Limb (tissue), 2 donors: ENCODE data around the gene KIF26B.
"Not testable (repeated sequence)": the region's sequence is repeated elsewhere in the genome, so short reads cannot be mapped to it uniquely, and the experiment has no call there.

Experiments used
- DNase-seq, 2 donors: peaks; one replicate each; pipeline ENCODE4 v3.0.0-alpha.2; 2016; ENCODE audit errors: extremely low spot score in 2 of 2

KIF26B gene

DNA sequence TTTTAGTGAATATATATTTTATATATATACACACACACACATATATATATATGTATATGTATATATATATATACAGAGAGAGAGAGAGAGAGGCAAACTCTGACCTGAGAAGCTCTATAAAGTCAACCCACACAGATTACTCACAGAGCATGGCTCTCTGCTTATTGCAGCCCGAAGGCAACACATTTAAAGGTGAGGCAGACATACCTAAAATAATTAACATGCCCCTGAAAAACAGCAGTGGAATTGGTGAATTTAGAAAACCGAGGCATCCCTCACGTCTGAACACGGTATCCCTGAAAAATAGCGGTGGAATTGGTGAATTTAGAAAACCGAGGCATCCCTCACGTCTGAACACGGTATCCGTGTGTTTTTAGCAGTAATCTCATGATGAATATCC, 228.2 kb downstream of the KIF26B start:
- DNase-seq: no peak

DNA sequence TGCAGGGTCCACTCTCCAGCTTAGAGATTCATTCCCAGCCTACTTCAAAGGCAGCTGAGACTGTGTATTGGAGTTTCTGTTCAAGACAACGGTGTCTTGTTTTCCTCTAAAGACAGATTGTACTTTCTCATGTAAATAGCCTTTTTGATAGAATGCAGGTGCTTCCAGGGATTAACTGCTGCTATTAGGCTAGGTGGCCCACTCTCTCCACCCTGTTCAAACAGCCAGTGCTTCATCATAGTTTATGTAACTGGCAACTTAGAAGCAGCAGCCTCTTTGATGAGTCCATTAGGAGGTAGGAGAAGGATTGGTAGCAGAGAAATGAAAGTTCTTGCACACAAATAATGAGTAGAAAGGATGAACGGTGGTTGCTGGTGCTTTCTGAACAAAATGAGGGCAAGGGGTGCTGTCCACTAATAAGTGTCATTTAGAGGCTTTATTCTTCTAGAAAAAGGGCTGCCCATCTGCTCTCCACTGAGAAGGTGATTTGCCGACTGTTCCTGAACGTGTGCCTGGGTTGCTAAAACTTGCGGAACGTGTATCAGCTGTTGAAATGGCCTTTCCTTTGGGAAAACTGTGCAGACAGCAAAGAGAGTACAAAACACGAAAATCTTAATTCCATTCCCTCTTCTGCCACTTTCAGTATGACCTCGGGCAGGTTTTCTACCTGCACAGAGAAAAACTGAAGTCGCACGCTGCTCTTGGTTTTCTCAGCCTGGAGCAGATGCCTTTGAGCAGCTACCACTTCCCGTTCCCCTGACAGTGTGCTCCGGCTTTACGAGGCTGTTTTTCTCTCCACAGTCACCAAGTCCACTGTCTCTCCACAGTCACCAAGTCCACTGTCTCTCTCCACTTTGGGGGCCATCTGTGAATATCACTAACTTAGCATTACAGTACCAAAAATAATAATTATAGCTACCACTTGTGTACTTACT, 228.9 kb downstream of the KIF26B start:
- no peak for DNase-seq

DNA sequence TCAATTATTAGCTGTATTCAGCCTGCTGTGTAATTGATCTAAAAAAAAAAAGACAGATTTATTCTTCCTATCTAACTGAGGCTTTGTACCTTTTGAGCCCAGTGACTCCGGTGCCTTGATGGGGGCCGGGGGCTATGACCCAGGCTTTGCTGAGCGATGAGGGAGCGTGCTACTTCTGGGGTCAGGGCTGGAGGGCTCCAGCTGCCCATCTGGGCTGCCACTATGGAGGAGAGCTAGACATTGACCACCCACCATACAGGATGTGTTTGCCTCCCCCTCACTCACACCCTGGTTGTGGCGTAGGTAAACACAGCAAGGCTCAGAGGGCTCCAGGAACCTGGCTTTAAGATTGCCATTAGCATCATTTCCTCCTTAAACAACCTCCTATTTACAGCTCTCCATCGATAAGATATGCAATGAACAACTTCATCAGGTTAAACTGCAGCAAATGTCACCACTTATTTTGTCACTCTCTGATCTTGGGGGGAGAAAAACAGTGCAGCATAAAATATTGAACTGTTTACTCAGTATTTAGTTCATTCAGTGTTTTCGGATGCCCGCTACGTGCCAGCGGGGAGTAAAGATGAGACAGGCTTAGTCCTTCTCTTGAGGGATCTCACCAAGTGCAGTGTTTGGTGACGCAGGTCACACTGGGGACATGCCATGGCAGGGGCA, 231.6 kb downstream of the KIF26B start:
- no peak for DNase-seq

DNA sequence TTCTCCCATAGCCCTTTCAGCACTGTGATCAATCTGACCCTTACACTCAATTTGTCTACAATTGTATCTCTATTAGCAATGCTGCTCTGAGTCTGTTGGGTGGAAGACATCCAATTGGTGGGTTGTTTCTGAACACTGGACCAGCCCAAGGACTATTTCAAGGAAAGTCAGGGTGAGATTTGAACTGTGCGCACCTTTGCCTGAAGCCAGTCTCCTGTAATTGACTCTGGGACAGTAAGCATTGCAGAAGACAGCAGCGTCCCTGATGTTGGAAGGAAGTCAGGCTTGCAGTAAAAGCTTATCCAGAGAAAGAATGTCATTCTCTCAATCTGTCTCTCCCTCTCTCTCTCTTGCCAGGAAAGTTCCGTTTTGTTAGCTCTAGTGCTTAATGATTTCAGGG, 233.9 kb downstream of the KIF26B start:
- DNase-seq: no peak

DNA sequence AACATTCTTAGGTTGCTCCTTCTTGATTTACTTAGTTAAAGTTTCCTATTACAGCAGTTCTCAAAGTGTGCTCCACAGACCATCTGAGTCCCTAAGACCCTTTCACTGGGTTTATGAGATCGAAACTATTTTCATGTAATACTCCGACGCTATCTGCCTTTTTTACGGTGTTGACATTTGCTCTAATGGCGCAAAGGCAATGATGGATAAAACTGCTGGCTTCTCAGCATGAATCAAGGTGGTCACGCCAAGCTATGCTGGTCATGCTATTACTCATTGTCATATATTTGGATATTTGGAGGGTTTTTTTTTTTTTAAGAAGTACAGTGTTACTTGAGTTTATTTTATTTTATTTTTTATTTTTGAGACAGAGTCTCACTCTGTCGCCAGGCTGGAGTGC, 235.1 kb downstream of the KIF26B start:
- no peak for DNase-seq

DNA sequence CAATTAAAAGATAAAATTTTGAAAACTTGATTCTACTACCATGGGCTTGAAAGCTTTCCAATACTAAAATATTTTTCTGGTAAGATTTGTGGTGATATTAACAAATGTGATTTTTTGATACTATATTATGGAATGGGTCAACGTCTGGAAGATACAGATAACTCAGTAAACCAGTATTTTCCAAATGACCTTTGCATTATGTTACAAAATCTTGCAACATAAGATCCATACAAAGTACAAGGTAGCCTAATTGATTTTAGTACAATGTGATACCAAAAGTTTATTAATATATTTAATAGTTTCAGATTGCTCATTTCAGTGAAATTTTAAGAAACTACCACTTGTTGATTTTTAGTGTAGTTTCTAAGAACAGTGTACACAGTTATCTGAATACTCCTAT, 236.2 kb downstream of the KIF26B start:
- DNase-seq: no peak

DNA sequence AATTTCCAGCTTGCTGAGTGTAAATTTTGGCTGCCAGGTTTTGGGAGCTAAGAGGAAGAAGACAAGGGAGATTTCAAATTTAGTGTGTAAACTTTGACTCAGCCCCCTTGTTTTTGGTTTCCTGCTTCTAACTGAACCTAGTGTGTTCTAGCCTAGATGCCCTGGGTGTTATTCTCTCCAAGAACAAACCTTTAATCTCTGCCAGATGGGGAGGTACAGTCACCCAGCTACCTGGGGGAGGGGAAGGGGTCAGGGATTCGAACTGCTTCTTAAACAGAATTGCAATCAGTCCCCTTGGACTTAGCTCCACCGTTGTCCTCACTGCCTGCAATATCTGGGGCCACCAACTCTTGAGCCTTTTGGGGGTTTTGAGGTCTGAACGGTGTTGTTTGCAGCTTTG, 238.9 kb downstream of the KIF26B start:
- DNase-seq: no peak

DNA sequence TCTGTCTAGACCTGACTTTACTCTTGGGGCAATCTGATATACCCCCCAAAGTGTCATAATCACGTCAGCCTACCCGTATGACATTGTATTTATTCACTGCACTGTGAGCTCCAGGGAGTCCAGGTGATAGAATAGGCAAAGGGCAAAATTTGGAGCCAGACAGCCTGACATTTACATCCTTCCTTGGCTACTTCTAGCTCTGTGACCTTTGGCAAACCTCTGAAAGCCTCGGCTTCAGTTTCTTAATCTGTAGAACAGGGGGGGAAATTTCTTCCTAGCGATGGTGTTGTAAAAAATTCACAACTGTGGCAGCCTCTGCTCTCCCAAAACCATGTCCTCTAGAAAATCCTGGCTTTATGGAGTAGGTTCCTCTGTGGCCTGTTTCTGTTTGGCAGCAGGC, 240.9 kb downstream of the KIF26B start:
- no peak for DNase-seq

DNA sequence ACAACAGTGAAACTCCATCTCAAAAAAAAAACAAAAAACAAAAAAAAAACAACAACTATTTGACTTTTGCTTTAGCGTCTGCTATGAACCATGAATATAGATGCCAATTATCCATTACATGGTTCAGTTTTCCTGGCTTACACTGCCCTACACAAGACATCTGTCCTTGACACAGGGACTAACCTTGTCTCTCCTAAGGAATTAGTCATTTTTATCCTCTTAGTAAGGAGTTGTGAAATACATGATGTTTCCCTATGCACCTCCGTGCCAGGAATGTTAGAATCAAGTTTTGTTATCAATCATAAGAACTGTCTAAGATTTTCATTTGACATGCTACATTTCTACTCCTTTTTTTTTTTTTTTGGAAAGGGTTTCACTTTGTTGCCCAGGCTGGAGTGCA, 241.8 kb downstream of the KIF26B start:
- DNase-seq: no peak

DNA sequence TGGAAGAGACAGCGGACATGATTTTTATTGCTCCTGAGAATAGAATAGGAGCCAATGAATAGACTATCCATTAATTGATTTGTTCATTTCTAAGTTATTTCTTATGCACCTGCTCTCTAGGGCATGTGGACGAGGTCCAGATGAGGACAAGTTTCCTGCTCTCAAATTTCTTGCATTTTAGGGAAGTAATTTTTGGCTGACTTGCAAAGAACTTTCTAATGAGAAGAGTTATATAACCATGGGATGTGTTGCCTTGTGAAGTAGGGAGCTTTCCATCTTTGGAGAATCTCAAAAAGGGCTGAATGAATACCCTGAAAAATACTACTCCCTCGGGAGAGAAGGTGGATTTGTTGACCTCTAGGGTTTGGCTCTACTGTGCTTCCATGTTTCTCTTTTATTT, 243.0 kb downstream of the KIF26B start:
- DNase-seq: no peak

DNA sequence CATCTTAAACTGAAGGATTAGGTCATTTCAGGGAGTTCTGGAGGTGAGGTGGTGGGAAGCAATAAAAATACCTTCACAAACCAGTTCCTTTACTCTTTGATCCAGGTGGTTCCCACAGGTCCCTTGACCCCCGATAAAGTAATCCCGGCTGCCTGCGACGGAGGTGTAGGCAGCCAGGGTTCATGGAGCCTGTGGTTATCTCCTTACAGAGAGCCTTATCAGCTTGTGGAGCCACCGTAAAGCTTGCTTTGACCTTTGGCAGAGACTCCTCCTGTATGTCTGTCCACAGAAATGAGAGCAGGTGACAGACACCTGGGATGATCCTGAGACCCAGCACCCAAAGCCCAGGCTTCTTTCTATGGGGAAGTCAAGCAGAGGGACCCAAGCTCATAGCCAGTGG, 243.4 kb downstream of the KIF26B start:
- DNase-seq: no peak

DNA sequence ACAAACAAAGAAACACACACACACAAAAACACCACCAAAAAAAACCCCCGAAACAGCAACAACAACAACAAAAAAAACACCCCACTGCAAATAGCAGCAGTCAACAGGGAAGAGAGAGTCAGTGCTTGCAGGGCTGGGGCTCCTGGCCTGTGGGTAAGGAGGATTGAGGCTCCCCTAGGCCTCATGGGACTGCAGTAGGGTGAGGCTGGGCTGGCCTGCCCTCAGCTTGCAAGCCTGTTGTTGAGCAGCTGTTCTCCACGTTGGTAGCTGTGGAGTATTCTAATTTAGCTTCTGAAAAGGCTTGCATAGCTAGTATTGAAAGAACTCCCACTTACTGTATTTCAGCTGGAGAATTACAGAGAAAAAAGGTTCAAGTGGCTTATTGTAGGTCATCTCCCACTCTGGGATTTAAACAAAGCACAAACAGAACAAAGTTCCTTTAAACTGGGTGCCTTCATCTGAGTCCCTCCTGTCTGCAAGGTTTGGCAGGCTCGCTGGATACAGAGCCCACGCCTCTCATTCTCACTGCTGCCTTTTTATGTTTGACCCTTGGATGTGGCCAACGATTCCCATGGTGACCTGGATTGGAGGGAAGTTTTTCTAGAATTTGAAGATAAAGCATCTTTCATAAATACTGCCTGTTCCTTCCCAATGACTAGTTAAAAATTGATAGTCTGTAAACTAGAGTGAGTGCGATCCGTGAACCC, 247.2 kb downstream of the KIF26B start:
- DNase-seq: no peak

DNA sequence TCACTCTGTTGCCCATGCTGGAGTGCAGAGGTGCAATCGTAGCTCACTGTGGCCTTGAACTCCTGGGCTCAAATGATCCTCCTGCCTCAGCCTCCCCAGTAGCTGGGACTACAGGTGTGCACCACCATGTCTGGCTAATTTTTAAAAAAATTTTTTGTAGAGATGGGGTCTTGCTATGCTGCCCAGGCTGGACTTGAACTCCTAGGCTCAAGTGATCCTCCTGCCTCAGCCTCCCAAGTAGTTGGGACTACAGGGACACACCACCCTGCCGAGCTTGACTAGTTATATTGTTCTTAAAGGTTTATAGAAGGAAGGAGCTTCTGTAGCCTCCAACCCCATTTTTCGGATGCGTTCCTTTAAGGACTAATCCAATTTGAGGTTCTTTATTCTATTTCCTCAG, 248.2 kb downstream of the KIF26B start:
- DNase-seq: not testable (repeated sequence)

DNA sequence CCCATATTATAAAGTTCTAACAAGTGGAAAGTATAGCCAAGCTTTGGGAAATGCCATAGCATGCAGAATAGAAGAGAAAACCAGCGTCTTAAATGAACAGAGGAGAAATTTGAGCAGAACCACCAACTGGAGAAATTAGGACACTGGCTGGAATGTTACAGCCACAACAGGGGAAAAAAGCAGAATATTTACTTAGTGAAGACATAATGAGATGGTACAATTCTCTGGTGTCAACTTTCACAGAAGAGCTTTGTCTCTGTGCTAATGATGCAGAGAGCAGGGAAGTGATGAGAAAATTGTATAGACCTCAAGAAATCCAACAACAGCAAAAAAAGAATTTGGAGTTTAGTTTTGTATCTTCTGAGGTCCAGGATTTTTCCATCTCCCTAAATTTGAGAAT, 249.7 kb downstream of the KIF26B start:
- DNase-seq: no peak

DNA sequence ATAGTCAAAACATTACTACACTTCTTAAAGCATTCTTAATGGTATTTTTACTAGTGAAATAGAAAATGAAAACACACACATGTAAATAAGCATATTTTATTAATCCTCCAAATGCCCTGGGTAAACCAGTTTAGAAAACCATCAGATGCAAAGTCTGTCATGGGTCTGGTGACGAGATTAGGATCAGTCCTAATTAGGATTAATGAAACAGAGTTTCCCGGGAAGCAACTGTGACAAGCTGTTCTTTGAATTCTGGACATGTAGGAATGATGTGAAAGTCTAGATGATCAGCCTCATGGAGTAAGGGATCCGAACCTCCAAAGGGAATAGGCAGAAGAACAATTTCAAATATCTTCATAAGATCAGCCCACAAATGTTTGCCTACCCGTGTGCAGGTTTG, 250.2 kb downstream of the KIF26B start:
- no peak for DNase-seq

DNA sequence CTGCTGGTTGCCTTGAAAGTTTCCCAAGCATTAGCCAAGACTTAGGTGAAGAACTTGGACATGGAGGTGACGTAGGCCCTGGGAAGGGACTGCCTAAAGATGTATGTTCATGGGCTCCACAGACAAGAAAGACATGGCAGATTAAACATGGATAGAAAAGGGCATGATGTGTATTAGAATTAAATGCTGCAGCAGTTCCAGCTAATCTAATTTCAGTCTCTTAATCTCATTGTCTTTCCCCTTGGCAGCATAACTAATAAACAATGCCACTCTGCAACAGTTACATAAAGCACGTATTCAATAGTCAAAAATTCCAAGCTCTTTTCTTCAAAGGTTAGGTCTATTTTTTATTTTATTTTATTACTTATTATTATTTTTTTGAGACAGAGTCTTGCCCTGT, 251.6 kb downstream of the KIF26B start:
- no peak for DNase-seq

DNA sequence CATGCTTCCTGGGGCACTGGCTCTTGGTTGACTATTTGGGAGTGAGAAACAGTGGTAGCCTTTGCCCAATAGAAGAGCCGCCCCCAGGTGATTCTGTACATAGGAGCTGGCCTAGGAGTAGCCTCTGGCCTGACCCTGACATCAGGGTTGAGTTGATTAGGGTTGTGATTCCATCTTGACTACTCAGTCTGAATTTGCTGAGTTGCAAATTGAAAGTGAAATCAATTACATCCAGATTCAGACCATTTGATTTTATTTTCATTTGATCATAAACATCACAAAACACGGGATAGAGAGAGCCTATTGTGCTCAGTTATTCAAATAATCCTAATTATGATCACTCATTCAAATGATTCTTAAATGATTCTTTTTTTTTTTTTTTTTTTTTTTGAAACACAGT, 253.2 kb downstream of the KIF26B start:
- no peak for DNase-seq

DNA sequence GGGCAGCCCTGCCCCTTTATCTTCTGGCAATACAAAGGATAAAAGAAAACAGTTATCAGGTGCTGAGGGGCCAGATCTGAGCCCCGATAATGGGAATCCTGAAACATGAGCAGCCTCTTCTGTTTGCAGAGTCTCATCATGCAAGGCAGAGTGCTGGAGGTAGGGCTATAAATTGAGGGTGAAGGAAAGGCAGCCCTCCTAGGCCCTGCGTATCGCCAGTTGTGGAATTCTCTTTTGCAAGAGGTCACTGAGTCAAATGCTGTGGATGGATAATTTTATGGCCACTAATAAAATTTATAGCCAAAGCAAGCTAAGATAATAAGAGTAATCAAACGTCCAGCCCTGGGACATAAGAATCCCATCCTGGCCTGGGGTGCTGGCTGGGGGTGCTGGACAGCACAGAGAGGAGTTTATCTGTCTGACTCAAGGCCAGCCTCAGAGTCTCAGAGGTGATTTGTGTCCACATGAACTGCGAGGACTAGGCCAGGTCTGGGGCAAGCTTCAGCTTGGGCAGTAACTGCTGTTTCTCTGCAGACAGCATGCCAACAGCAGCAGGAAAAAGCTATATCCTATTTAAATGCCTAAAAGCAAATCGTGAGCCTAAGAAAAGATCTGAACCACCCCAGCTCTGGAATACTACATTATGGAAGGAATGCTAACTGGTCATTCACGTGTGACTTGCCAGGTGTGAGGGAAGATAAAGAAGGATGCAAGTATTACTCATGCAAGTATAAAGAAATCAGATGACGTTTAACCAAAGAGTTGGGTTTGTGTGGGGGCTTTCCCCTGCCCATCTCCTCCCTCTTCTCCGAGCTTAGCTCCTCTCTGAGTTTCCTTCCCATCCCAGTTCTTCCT, 254.8 kb downstream of the KIF26B start:
- DNase-seq: no peak

DNA sequence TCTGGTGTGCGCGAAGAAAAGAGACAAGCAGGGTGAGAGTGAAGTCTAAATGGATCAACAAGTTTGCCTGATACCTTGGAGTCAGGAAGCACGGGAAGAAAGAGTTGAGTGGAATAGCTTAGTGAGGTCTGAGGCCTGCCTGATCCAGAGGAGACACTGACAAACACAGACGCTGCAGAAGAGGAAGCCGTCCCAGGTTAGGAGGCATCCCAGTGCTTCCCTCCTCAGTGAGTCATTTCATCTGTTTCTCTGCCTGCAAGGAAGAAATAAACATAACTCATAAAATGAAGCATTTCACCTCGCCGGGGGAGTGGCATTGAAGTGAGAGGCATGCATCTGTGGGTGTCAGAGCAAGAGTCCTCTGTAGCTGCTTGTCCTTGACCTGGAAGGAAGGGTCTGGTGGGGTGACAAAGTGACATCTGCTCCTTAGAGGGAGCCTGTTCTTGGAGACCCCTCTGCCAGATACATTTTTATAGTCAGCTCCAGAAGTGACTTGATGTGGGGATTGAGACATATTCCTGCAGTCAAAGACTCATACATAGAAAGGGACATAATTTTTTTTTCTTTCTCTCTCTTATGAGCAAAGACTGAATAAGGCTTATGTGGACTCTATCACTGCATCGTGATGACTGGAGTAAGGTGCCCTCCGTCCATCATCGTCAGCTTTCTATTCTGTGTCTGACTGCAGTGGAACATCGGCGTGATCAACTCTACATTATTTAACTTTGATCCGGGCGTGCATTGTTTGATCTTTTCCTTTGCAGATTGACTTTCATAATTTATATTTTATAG, 256.7 kb downstream of the KIF26B start:
- DNase-seq: no peak

DNA sequence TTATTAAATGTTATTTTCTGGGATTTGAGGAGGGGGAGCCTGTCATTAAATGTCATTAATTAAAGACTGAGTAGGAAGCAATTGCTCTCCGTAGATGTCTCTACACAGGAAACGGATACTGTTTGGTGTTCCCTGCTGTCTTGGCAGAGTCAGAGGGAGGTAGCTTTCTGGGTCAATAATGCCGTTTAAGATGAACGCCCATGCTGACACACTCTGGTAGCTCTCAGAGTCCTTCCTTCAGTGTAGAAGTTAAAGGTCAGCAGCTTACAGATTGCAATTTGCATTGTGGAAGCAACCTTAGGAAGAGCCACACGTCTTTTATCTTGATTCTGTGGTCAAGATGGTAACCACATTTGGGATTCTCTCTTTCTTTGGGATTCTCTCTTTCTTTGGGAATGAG, 257.5 kb downstream of the KIF26B start:
- no peak for DNase-seq

DNA sequence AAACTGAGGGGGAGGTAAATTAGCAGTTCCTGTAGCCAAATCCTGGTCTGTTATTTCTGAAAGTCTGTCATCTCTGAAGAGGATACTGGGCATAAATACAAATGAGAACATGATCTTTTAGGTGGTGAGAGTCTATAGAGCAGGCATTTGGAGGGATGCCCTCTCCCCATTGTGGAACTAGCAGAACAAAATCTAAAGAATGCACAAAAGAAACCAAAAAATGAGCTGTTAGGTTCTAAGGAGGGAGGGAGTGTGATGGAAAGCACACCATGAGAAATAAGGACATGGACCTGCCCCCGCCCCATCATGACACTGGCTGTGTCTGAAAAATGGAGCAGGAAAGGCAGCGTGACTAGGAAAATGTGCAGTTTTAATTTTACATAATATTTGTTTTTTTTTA, 262.0 kb downstream of the KIF26B start:
- DNase-seq: no peak
